Measurements from ENCODE around the gene SYN1.
"Not testable (repeated sequence)": the region's sequence is repeated elsewhere in the genome, so short reads cannot be mapped to it uniquely, and the experiment has no call there.

SYN1 gene

DNA sequence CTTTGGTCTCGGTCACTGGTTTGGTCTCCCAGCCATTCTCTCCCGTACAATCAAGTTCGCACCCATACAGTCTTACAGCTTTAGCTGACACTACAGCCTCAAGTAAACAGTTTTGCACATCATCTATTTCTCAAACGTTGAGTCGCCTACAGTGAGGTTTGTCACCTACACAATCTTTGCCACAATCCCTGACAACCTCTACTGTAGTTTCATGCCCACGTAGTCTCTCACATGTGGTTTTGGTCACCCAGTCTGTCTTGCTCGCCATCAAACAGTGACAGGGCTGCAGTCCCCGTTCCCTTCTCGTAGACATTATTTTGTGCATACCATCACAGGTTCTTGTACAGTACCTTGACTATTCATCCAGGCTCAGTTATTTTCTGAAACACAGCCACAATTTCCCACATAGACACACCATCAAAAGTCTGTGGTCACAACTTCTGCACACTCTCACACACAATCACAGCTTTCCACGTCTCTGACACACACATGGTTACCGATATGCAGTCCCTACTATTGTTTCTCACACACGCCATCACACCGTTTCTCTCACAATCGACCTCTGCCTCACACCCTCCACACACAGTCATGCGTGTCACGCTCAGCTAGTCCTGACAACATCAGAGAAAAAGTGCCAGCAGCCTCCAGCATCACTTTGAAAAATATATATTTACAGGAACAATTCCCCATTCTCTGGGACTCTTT lies 15.4 kb upstream of the SYN1 start:
- no peak overlapping the region for H3K4me3 ChIP-seq (ENCODE audit: low read depth, low read length)

DNA sequence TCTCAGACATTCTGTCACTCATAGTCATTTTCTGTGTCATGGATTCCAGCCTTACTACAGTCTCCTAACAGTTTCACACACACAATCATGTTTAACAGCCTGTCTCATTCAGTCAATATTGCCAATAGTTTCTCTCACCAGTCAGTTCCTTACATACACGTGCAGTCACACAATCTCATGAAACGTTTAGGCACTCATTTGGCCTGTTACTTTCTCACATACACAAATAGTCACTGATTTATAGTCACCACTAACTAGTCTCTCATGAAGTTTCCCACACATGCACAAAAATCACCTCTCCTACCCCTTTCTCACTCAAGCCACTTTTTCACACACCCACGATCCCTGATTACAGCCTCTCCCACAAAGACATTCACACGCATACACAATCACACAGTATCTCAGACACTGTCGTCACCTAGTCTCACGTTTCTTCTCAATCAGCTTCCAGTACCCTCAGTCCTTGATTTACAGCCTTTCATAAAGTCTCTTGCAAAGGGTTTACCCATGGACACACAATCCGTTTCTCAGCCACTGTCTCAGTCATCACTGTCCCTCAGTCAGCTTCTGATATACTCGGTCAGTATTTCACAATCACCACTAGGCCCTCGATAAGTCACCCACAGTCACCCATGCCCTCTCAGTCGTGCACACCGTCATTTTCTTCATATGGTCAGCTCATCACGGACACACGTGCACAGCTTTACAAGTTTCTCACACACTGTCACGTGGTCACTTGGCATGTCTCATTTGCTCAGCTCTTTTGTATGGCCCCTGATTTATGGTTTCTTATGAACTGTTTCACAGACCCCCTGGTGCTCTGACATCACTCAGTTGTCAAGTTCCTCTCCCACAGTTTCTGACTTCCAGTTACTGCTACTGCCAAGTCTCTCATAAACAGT lies 14.3 kb upstream of the SYN1 start:
- H3K4me3 ChIP-seq (ENCODE audit: low read depth, low read length) = no peak overlapping the region

DNA sequence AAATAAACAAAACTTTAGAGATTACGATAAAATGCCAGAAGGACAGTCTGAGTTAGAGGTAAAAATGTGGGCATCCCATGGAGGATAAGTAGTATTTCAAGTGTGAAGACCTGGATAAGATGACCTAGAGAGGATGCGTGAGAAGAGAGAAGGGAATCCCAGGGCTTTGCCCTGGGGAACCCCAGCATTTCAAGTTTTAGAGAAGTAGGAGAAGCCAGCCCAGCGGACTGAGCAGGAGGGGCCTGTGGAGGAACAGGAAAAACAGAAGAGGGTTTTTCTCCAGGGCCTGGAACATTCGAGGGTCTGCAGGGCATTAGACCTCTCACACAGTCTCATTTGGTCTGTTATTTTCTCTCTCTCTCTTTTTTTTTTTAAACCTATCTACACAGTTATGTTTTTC lies 13.0 kb upstream of the SYN1 start:
- no peak overlapping the region for H3K4me3 ChIP-seq (ENCODE audit: low read depth, low read length)

DNA sequence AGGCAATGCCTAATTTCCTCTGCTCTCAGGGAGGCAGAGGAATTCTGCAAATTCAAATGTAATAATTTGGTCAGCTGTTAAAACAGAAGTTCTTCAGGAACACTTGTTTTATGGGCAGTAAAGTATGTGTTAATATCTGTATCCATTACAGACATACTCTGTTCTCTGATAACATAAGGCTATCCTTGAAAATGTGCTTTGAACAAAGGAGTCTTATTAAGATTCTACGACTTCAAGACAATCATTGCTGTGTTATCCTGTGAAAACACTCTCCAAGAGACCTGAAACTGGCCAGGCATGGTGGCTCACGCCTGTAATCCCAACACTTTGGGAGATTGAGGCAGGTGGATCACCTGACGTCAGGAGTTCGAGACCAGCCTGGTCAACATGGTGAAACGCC lies 12.0 kb upstream of the SYN1 start:
- no peak overlapping the region for H3K4me3 ChIP-seq (ENCODE audit: low read depth, low read length)

DNA sequence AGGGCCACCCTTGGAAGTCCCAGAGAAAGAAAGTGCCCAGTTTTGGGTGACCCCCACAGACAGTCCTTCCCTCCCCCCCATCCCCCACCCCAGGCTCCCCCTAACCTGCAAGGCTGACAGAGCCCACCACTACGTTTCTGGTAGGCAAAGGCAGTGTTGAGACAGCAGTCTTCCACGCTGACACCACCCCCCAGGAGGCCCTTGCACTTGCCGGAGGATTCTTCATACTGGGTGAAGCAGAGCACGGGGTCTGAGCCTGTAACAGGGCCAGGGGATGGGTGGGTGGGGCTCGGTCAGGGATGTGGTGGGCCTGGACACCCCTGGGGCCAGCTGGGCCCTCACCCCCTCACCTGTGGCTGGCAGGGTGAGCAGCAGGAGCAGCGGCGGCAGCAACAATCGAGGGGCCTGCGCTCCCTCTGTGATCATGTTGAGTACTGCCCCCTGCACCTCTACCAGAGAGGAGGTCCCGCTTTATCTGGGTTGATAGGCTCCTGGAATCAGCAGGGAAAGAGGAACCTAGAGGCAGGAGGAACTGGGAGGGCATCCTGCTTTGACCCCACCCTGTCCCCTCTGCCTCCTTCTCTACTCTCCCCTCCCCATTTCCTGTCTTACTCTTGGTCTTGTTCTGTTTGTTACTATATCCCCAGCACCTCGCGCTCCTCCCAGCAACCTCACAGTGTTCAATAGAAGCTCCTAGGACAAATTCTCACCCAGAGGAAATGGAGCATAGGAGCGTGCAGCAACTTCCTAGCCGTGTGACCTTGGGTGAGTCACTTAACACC lies 10.0 kb upstream of the SYN1 start, which contains the start of gene CFP:
TSS of gene CFP (minus strand) at position 512 of the 782 bp plus-strand sequence. CDS start at position 426, 86 bp downstream.
- no peak within 1 kb of the TSS for H3K4me3 ChIP-seq (ENCODE audit: low read depth, low read length)

DNA sequence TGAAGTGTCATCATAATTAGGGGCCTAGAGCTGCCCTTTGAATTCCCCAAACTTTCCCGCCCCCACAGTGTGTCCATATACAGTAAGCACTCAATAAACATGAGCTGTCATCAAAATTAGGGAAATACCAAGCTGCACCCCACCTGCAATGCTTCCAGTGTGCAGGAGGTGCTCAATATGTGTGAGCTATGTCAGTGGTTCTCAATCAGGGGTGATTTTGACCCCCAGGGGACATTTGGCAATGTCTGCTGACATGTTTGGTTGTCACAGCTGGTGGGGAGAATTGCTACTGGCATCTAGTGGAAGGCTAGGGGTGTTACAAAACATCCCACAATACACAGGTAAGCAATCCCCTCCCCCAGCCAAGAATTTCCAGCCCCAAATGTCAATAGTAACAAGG lies 9.3 kb upstream of the SYN1 start:
- no peak overlapping the region for H3K4me3 ChIP-seq (ENCODE audit: low read depth, low read length)

DNA sequence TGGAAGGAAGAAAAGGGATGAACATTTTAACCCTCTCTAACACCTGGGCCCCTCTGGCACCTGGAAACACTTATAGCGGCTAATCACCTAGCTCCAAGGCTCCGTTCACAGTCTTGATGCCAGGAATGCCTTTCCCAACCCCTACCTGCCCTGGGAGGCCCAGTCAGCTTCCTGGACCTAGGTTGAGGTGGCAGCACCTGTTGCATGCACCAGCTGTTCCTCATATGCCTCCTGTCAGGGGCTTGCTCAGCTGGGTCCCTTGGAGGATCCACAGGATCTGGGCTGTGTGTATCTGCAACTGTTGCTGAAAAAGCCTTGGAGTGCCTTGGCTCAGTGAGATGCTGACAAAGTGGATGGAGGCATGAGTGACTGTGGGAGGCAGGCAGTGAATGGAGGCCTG lies 5.7 kb upstream of the SYN1 start:
- H3K4me3 ChIP-seq (ENCODE audit: low read depth, low read length) = no peak overlapping the region

DNA sequence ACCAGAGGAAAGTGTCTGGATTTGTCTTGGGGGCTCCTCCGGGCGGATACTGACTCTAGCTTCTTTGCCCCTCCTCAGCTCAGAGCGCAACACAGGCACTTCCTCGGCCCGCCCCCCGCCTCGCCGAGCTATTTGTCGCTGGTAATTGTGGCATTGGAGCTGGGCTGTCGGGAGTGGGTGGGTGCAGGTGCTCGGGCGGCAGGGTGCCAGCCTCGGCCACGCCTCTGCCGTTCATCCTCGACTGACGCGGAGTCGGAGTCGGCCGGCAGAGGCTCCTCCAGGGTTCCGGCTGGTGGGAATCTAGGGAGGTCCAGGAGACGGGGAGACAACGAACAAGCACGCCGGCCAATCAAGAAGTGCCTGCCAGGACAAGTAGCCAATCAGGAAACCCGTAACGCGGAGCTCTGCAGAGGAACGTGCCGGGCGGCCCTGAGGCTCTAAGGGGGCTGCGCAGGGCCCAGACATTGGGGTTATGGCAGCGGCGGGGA lies 3.9 kb upstream of the SYN1 start:
- H3K4me3 ChIP-seq (ENCODE audit: low read depth, low read length) = no peak overlapping the region

DNA sequence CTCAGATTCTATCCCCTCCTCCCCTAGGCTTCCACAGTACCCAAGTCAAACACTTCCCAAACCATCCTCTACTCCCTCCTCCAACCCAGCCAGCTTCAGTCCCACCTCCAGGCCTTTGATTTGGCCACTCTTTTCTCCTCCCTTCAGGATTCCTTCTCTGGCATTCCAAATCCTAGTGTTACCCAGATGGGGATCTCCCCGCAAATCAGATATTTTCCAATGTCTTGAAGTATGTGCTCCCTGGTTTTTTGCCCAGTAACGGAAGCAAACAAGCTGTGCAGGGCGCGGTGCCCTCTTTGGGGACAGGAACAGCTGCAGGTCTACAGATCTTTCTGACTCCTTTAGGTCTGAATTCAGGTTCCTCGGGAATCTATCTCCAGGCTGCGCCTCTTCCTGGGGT lies 2.2 kb upstream of the SYN1 start:
- H3K4me3 ChIP-seq (ENCODE audit: low read depth, low read length) = no peak overlapping the region

DNA sequence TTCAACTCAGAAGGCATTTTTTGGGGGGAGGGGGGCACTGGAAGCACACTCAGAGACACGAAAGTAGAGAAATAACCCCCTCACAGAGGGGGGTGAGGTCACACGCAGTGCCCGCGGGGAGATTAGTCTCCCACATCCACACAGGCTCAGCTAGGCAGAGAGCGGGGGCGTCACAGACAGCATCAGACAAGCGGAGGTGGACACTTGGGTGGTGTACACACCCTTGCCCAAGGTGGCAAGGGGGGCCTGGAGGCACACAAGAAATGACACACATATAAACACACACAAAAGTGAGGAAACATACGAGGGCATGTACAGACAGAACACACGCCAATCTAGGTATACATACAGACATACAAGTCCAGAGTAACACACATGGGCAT lies 637 bp upstream of the SYN1 start:
- H3K4me3 ChIP-seq (ENCODE audit: low read depth, low read length) = peak overlapping the region; percentile 33

DNA sequence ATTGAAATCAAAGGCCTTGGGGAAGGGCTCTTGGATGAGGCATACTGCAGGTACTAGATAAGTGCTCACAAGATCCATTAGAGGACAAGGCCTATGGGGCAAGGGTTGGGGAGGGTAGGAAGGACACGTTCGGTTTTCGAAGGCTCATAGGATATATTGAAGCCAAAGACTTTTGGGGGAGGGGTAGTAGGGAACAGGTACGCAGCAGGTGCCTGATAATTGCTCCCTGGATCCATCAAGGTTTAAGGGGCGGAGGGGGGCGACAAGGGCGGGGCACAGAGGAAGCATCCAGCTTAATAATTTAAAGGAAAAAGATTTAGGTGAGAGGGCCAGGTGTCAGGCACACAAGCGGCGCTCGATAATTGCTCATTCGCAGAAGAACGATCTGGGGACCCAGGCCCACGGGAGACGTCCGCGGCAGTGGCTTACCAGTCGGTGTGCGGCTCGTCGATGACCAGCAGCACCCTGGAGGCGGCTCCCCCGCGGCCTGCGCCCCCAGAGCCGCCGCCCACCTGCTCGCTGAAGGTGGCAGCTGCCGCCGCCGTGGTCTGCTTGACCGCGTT lies 653 bp downstream of the SYN1 start:
- peak overlapping the region; percentile 37 for H3K4me3 ChIP-seq (ENCODE audit: low read depth, low read length)

DNA sequence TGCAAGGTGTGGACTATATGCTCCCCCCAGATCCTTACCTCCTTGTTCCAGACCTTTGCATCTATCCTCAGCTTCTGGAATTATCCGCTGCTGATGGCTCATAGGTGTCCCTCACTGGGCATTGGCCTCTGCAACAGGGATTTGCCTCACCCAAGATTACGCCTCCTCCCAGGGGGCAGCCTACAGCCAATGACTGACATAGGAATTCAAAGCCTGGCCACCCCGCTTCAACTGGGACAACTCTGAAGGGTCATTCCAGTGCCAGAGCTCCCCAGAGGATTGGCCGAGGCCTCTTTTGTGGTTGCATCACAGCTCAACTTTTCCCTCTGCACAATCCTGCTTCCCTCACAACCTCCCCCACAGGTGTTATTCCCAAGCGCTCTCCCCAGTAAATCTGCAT lies 5.0 kb downstream of the SYN1 start:
- H3K4me3 ChIP-seq (ENCODE audit: low read depth, low read length) = no peak overlapping the region

DNA sequence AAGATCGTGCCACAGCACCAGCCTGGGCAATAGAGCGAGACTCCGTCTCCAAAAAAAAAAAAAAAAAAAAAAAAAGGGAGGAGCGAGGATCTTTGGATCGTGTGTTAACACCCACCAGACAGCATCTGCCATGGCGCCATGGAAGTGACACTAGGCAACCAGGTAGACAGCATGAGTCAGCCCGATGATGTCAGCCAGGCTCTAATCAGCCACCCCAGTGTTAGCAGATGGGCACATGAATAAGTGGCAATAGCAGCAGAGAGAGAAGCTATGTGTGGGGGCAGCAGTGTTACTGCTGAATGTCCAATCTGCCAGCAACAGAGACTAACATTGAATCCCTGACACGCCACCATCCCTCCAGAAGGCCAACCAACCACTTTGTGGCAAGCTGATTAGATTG lies 6.6 kb downstream of the SYN1 start:
- no peak overlapping the region for H3K4me3 ChIP-seq (ENCODE audit: low read depth, low read length)

DNA sequence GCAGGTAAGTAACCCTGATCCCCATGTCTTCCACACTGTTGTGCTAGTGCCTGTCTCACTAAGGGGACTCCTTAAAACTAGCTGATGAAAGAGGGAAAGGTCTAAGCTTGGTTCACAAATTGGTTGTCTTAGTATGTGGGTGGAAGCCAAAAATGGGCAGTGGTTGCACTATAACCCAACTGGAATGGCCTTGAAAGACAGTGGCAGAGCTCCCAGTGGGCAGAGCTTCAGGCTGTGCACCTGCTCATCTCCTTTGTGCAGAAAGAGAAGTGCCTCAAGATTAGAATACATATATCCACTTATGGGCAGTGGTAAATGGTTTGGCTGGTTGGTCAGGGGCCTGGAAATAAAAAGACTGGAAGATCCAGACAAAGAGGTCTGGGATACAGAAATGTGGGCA lies 7.2 kb downstream of the SYN1 start:
- no peak overlapping the region for H3K4me3 ChIP-seq (ENCODE audit: low read depth, low read length)

DNA sequence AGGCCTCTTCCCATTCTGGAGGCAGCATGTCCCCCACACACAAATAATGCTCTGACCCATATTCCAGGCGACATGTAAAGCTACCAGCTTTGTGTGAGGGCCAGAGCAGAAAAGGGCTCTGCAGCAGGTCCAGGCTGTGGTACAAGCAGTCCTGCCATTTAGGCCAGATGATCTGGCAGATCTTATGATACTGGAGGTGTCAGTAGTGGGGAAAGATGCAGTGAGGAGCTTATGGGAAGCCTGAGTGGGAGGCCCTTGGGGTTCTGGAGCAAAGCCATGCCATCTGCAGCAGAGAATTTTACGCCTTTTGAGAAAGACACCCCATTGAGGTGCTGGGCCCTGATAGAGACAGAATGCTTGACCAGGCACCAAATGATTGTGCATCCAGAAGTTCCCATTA lies 7.7 kb downstream of the SYN1 start:
- no peak overlapping the region for H3K4me3 ChIP-seq (ENCODE audit: low read depth, low read length)

DNA sequence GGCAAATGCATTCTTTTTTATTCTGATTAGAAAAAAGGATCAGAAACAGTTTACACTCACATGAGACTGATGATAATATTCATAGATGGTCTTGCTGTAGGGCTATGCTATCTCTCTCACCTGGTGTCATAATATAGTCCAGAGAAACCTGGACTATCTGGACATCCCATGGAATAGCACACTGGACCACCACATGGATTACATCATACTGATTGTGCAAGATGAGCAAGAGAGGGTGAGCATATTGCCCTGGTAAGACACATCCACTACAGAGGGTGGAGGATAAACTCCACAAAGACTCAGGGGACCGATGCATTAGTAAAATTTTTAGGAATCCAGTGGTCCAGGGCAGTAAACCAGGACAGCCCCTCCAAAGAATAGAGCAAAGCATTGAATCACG lies 8.2 kb downstream of the SYN1 start:
- no peak overlapping the region for H3K4me3 ChIP-seq (ENCODE audit: low read depth, low read length)

DNA sequence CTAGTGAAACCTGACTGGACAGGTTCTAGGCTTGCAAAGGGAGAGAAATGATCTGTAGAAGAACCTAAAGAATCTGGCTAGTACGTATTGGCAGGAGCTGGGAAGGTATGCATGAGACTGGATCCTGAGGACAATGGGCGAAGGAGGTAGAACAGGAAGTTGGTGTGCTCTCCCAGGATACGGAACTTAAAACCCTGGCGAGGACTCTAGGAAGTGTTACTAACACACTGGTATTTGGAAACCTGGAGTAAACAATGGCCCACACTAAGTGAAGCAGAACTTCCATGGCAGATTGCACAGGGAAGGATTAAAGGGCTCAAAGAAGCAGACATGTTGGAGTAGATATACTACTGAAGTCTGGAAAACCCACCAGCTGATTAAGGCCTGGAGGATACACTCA lies 9.1 kb downstream of the SYN1 start:
- no peak overlapping the region for H3K4me3 ChIP-seq (ENCODE audit: low read depth, low read length)

DNA sequence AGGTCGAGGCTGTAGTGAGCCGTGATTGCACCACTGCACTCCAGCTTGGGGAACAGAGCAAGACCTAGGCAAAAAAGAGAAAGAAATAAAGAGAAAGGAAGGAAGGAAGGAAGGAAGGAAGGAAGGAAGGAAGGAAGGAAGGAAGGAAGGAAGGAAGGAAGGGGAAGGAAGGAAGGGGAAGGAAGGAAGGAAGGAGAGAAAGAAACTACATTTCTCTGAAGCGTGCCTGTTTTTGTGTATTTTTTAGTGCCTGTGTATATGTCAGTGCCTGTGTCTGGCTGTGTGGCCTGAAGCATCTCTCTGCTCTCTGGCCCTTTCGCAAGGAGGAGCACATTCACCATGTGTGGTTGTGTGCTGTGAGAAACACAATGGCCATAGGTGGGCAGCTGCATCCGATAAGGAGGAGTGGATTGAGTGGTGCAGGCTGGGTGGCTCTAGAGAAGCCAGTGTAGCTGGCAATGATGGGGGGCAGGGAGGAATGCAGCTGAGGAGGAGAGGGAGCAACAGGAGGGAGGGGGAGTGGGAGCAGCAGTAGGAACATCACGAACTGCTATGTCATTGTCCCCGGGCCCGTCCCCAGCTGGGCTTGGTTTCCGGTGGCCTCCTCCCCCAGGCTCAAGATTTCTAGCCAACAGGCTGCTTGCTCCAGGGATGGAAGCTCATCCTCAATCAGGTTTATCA lies 11.4 kb downstream of the SYN1 start:
- H3K4me3 ChIP-seq (ENCODE audit: low read depth, low read length) = no peak overlapping the region

DNA sequence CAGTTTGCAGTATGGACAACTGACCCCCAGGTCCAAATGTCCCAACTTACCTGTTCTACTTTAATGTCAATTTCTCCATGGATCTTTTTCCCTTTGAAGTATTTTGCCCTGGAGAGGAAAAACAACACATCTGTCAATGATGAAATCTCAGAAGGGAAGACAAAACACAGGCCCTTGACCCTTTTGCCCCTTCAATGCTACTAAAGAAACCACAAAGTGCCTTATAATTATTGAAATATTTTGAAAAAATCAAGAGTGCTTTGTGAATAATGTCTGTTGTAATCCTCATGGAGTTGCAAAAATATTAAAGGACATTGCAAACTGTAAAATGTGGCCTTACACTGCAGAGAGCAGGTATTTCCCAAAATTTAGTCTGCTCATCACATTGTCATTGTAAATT lies 12.6 kb downstream of the SYN1 start:
- no peak overlapping the region for H3K4me3 ChIP-seq (ENCODE audit: low read depth, low read length)

DNA sequence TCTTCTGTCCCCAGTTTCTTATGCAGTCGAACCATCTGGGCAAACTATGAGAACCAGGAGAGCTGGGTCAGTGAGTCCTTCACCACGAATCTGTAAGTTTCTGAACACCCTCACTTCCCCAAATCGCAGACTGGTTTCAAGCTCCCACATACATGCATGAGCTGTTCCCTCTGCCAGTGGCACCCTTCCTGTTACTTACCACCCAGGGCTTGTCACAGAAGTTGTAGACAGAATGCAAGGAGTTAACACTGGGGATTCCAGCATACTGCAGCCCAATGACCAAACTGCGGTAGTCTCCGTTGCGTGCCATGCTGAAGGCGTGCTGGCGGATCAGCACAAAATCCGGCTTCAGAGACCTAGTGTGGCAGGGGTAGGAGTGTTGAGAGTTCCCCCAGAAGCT lies 14.6 kb downstream of the SYN1 start:
- H3K4me3 ChIP-seq (ENCODE audit: low read depth, low read length) = no peak overlapping the region

DNA sequence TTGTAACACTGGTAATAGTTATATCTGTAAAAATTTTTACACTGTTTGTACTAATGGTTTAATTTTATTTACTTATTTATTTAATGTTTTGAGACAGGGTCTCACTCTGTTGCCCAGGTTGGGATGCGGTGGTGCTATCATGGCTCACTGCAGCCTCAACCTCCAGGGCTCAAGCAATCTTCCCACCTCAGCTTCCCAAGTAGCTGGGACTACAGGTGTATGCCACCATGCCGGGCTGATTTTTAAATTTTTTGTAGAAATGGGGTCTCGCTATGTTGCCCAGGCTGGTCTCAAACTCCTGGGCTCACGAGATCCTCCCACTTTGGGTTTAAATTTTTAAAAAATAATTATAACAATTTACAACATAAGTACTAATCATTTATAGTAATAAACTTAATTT lies 16.5 kb downstream of the SYN1 start:
- not testable (repeated sequence) for H3K4me3 ChIP-seq (ENCODE audit: low read depth, low read length)
